WTC11 (cell line): ENCODE results near the gene RTKN2. TPM values are rescaled to one million over a fixed set of nuclear protein-coding genes. Genes with fewer than 3 reads are reported as not detected.

Experiments used
- ATAC-seq: fragments of 200-7000 bp; cut with Tn5 transposase; 2 replicates; pipeline ENCODE4 v1.10.0; 2021; ENCODE audit warnings: mild to moderate bottlenecking, moderate library complexity
- CTCF ChIA-PET: fragments of 300-600 bp; sonication (Branson Sonifier 250); formaldehyde crosslinking; loops from one replicate; lab custom pipeline; 2021; ENCODE audit warnings: antibody characterized with exemption; lab: Charles Lee
- POLR2A ChIA-PET: fragments of 350-600 bp; sonication (Branson Sonifier 250); formaldehyde crosslinking; loops from one replicate; lab custom pipeline; 2021; ENCODE audit warnings: antibody characterized with exemption; lab: Charles Lee
- DNase-seq: peaks from one replicate; pipeline ENCODE4 v3.0.0; 2021; ENCODE audit warnings: low spot score
- H3K27ac Mint-ChIP-seq: 2 replicates; pipeline ENCODE4 v1.8.0; 2021; ENCODE audit warnings: mixed read lengths
- H3K27me3 Mint-ChIP-seq: 2 replicates; pipeline ENCODE4 v1.8.0; 2021; ENCODE audit warnings: low read depth, mild to moderate bottlenecking, moderate library complexity, mixed read lengths
- H3K36me3 Mint-ChIP-seq: 2 replicates; pipeline ENCODE4 v1.8.0; 2021; ENCODE audit warnings: mixed read lengths
- H3K4me1 Mint-ChIP-seq: 2 replicates; pipeline ENCODE4 v1.8.0; 2022; ENCODE audit warnings: mixed read lengths
- H3K4me3 Mint-ChIP-seq: 2 replicates; pipeline ENCODE4 v1.8.0; 2021; ENCODE audit warnings: mild to moderate bottlenecking, moderate library complexity, mixed read lengths
- H3K9me3 Mint-ChIP-seq: 2 replicates; pipeline ENCODE4 v1.8.0; 2021; ENCODE audit warnings: mixed read lengths
- CDX4 ChIP-seq: fragments of 250-450 bp; sonication (Bioruptor Pico); IDR thresholded peaks from 2 replicates; pipeline ENCODE4 v1.9.0; 2021; ENCODE audit warnings: moderate library complexity, mild to moderate bottlenecking, inconsistent platforms, borderline replicate concordance
- ESRRA ChIP-seq: sonication (generic); formaldehyde crosslinking; IDR thresholded peaks from 2 replicates; pipeline ENCODE4 v1.8.1; 2022; ENCODE audit warnings: mild to moderate bottlenecking, missing genetic modification reagents, borderline replicate concordance
- ETV6 ChIP-seq: sonication (generic); formaldehyde crosslinking; IDR thresholded peaks from 2 replicates; pipeline ENCODE4 v1.8.1; 2022; ENCODE audit warnings: mild to moderate bottlenecking, missing genetic modification reagents
- FOXP1 ChIP-seq: sonication (generic); formaldehyde crosslinking; IDR thresholded peaks from 2 replicates; pipeline ENCODE4 v1.8.0; 2022; ENCODE audit warnings: missing genetic modification reagents, mild to moderate bottlenecking, moderate library complexity, borderline replicate concordance
- GRHL2 ChIP-seq: fragments of 250-450 bp; sonication (Bioruptor Pico); IDR thresholded peaks from 2 replicates; pipeline ENCODE4 v1.8.0; 2022; ENCODE audit warnings: mild to moderate bottlenecking, moderate library complexity; ENCODE audit not compliant: insufficient replicate concordance, severe bottlenecking
- JAZF1 ChIP-seq: fragments of 250-450 bp; sonication (Bioruptor Pico); IDR thresholded peaks from 2 replicates; pipeline ENCODE4 v1.9.0; 2021; ENCODE audit warnings: moderate library complexity, mild to moderate bottlenecking, inconsistent platforms
- JUN ChIP-seq: sonication (generic); formaldehyde crosslinking; IDR thresholded peaks from 2 replicates; pipeline ENCODE4 v1.8.0; 2023; ENCODE audit warnings: mild to moderate bottlenecking, missing genetic modification reagents
- NFYB ChIP-seq: sonication (generic); formaldehyde crosslinking; conservative IDR thresholded peaks from 2 replicates; pipeline ENCODE4 v1.8.0; 2022; ENCODE audit warnings: low read depth, missing genetic modification reagents
- NR3C1 ChIP-seq: sonication (generic); formaldehyde crosslinking; conservative IDR thresholded peaks from 2 replicates; pipeline ENCODE4 v1.8.1; 2023; ENCODE audit warnings: low read depth, mild to moderate bottlenecking, missing genetic modification reagents
- SMAD3 ChIP-seq: sonication (generic); formaldehyde crosslinking; IDR thresholded peaks from 2 replicates; pipeline ENCODE4 v1.8.0; 2022; ENCODE audit warnings: missing genetic modification reagents, mild to moderate bottlenecking, borderline replicate concordance
- SMAD4 ChIP-seq: sonication (generic); formaldehyde crosslinking; IDR thresholded peaks from 2 replicates; pipeline ENCODE4 v1.8.0; 2022; ENCODE audit warnings: mild to moderate bottlenecking, missing genetic modification reagents
- SOX15 ChIP-seq: fragments of 250-450 bp; sonication (Bioruptor Pico); IDR thresholded peaks from 2 replicates; pipeline ENCODE4 v1.9.0; 2021; ENCODE audit warnings: mild to moderate bottlenecking
- STAT6 ChIP-seq: sonication (generic); formaldehyde crosslinking; conservative IDR thresholded peaks from 2 replicates; pipeline ENCODE4 v1.8.1; 2023; ENCODE audit warnings: mild to moderate bottlenecking, low read depth, missing genetic modification reagents, moderate library complexity
- TEAD4 ChIP-seq: sonication (generic); formaldehyde crosslinking; IDR thresholded peaks from 2 replicates; pipeline ENCODE4 v1.8.0; 2022; ENCODE audit warnings: mild to moderate bottlenecking, missing genetic modification reagents
- TP53 ChIP-seq: sonication (generic); formaldehyde crosslinking; IDR thresholded peaks from 2 replicates; pipeline ENCODE4 v1.8.1; 2023; ENCODE audit warnings: mild to moderate bottlenecking, missing genetic modification reagents
- ZNF121 ChIP-seq: sonication (generic); formaldehyde crosslinking; IDR thresholded peaks from 2 replicates; pipeline ENCODE4 v1.8.0; 2023; ENCODE audit warnings: missing genetic modification reagents
- ZNF138 ChIP-seq: sonication (generic); formaldehyde crosslinking; conservative IDR thresholded peaks from 2 replicates; pipeline ENCODE4 v1.8.1; 2022; ENCODE audit warnings: mild to moderate bottlenecking, moderate library complexity, missing genetic modification reagents
- ZNF232 ChIP-seq: sonication (generic); formaldehyde crosslinking; IDR thresholded peaks from 2 replicates; pipeline ENCODE4 v1.8.0; 2022; ENCODE audit warnings: mild to moderate bottlenecking, missing genetic modification reagents
- ZNF317 ChIP-seq: sonication (generic); formaldehyde crosslinking; IDR thresholded peaks from 2 replicates; pipeline ENCODE4 v1.8.1; 2023; ENCODE audit warnings: low read depth, mild to moderate bottlenecking, moderate library complexity, missing genetic modification reagents, borderline replicate concordance
- total RNA-seq: library from RNA; stranded (reverse); gene quantifications from 3 replicates; pipeline ENCODE4 v1.2.3, GENCODE V29; 2021
- TF ChIP-seq, protein P1 (sequence below): sonication (generic); formaldehyde crosslinking; IDR thresholded peaks from 2 replicates; pipeline ENCODE4 v1.8.0; 2023; ENCODE audit warnings: mild to moderate bottlenecking, missing genetic modification reagents
- TF ChIP-seq, protein P2 (sequence below): sonication (generic); formaldehyde crosslinking; IDR thresholded peaks from 2 replicates; pipeline ENCODE4 v1.8.0; 2022; ENCODE audit warnings: mild to moderate bottlenecking, missing genetic modification reagents
- TF ChIP-seq, protein P3 (sequence below): fragments of 200-600 bp; IDR thresholded peaks from 2 replicates; pipeline ENCODE4 v1.8.0; 2022; ENCODE audit warnings: antibody characterized with exemption

Gene RTKN2
- total RNA-seq, 1 experiment from 2014 or later: 20.5 TPM

GRCh38 chr10:62163024-62163423, 105.6 kb downstream of the RTKN2 start:
- Mint-ChIP-seq H3K27ac (no peak overlapping the region; the same call in 1 of the 2 replicates), H3K36me3 (no peaks in the 10 kb centered on the region)

DNA sequence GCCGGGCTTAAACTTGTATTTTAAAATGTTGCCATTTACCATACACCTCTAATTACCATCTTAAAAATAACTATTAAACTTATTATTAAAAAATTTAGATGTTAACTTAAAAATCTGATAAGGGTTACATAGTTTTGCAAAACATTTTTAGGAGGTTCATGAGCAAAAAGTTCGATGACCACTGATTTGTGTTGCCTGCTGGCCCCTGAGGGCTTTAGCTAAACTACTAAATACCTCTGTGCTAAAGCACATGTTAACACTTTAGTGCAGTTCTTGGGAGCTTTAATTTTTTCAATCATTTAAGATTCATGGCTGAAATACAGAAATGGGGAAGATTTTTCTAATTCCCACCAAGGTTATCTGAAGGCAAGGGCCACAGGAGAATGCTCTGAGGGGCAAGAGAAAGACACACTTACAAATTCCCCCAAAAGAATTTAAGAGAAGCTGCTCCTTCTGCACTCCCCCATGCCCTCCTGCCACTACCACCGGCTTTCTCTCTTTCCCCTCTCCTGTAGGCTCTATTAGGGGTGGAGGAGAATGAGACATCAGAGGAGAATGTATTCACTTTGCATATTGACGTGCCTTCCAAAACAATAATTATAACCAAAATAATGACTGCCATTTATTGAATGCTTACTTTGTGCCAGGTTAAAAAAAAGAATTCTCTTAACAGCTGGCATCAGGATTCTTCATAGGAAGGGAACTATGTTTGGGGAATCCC, 106.2 kb downstream of the RTKN2 start:
- Mint-ChIP-seq H3K4me3 (no peak overlapping the region), H3K27ac (no peak overlapping the region), H3K4me1 (peaks cover 9% of the 10 kb centered on the region), H3K36me3 (no peaks in the 10 kb centered on the region), H3K9me3 (no peaks in the 10 kb centered on the region), H3K27me3 (no peaks in the 10 kb centered on the region)
- DNase-seq: no peak
- ChIA-PET CTCF (no interaction called here), POLR2A (no interaction called here)
- no peak for TF ChIP-seq TEAD4
- TF ChIP-seq, protein P1, sequence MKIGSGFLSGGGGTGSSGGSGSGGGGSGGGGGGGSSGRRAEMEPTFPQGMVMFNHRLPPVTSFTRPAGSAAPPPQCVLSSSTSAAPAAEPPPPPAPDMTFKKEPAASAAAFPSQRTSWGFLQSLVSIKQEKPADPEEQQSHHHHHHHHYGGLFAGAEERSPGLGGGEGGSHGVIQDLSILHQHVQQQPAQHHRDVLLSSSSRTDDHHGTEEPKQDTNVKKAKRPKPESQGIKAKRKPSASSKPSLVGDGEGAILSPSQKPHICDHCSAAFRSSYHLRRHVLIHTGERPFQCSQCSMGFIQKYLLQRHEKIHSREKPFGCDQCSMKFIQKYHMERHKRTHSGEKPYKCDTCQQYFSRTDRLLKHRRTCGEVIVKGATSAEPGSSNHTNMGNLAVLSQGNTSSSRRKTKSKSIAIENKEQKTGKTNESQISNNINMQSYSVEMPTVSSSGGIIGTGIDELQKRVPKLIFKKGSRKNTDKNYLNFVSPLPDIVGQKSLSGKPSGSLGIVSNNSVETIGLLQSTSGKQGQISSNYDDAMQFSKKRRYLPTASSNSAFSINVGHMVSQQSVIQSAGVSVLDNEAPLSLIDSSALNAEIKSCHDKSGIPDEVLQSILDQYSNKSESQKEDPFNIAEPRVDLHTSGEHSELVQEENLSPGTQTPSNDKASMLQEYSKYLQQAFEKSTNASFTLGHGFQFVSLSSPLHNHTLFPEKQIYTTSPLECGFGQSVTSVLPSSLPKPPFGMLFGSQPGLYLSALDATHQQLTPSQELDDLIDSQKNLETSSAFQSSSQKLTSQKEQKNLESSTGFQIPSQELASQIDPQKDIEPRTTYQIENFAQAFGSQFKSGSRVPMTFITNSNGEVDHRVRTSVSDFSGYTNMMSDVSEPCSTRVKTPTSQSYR (CRISPR knock-in tag): no peak
- TF ChIP-seq ZNF121 (CRISPR knock-in tag): no peak
- no peak for TF ChIP-seq SMAD3 (CRISPR knock-in tag)
- peak; percentile 26 for ATAC-seq

More at GRCh38 chr10:62163024-62163423, 105.6 kb downstream of the RTKN2 start:
- TF ChIP-seq ZNF317 (CRISPR knock-in tag): no peak
- TF ChIP-seq, protein P2, sequence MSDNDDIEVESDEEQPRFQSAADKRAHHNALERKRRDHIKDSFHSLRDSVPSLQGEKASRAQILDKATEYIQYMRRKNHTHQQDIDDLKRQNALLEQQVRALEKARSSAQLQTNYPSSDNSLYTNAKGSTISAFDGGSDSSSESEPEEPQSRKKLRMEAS (CRISPR knock-in tag): no peak
- TF ChIP-seq SMAD3 (CRISPR knock-in tag): no peak
- TF ChIP-seq TP53: no peak
- TF ChIP-seq SMAD4 (CRISPR knock-in tag): no peak
- TF ChIP-seq ZNF138 (CRISPR knock-in tag): no peak
- TF ChIP-seq, protein P3, sequence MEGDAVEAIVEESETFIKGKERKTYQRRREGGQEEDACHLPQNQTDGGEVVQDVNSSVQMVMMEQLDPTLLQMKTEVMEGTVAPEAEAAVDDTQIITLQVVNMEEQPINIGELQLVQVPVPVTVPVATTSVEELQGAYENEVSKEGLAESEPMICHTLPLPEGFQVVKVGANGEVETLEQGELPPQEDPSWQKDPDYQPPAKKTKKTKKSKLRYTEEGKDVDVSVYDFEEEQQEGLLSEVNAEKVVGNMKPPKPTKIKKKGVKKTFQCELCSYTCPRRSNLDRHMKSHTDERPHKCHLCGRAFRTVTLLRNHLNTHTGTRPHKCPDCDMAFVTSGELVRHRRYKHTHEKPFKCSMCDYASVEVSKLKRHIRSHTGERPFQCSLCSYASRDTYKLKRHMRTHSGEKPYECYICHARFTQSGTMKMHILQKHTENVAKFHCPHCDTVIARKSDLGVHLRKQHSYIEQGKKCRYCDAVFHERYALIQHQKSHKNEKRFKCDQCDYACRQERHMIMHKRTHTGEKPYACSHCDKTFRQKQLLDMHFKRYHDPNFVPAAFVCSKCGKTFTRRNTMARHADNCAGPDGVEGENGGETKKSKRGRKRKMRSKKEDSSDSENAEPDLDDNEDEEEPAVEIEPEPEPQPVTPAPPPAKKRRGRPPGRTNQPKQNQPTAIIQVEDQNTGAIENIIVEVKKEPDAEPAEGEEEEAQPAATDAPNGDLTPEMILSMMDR: no peak
- no peak for TF ChIP-seq STAT6 (CRISPR knock-in tag)
- no peak for TF ChIP-seq JUN (CRISPR knock-in tag)
- TF ChIP-seq ESRRA: no peak
- TF ChIP-seq CDX4 (CRISPR knock-in tag): no peak
- TF ChIP-seq SOX15 (CRISPR knock-in tag): no peak
- TF ChIP-seq NFYB (CRISPR knock-in tag): no peak
- no peak for TF ChIP-seq NR3C1 (CRISPR knock-in tag)
- no peak for TF ChIP-seq JAZF1 (CRISPR knock-in tag)
- no peak for TF ChIP-seq ETV6
- no peak for TF ChIP-seq ZNF232 (CRISPR knock-in tag)
- no peak for TF ChIP-seq FOXP1 (CRISPR knock-in tag)
- no peak for TF ChIP-seq GRHL2
- Mint-ChIP-seq H3K9me3 (no peaks in the 10 kb centered on the region), H3K27me3 (no peaks in the 10 kb centered on the region), H3K4me3 (no peak overlapping the region), H3K4me1 (peaks cover 9% of the 10 kb centered on the region)
- ChIA-PET CTCF (no interaction called here), POLR2A (no interaction called here)
- ATAC-seq (no peak), DNase-seq (no peak)
